CD4-positive, alpha-beta T cell treated with Interleukin-6 for 4 hours (primary cell): ENCODE measurements around the gene RNF214.
"Not testable (repeated sequence)": the region's sequence is repeated elsewhere in the genome, so short reads cannot be mapped to it uniquely, and the experiment has no call there.

Experiments
- DNase-seq: peaks from one replicate; pipeline ENCODE4 v3.0.0-alpha.2; 2020; ENCODE audit warnings: mixed read lengths

The RNF214 gene

GRCh38 chr11:117198613-117199012 lies 33.9 kb upstream of the RNF214 start:
- DNase-seq, result no peak

DNA sequence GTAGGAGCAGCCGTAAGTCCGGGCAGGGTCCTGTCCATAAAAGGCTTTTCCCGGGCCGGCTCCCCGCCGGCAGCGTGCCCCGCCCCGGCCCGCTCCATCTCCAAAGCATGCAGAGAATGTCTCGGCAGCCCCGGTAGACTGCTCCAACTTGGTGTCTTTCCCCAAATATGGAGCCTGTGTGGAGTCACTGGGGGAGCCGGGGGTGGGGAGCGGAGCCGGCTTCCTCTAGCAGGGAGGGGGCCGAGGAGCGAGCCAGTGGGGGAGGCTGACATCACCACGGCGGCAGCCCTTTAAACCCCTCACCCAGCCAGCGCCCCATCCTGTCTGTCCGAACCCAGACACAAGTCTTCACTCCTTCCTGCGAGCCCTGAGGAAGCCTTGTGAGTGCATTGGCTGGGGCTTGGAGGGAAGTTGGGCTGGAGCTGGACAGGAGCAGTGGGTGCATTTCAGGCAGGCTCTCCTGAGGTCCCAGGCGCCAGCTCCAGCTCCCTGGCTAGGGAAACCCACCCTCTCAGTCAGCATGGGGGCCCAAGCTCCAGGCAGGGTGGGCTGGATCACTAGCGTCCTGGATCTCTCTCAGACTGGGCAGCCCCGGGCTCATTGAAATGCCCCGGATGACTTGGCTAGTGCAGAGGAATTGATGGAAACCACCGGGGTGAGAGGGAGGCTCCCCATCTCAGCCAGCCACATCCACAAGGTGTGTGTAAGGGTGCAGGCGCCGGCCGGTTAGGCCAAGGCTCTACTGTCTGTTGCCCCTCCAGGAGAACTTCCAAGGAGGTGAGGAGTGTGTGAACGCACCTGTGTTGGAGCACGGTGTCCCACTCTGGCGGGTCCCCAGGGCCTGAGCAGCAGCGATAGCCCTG lies 33.2 kb upstream of the RNF214 start, which contains the start of gene TAGLN:
Gene TAGLN, plus strand, starts transcription at position 318 of the 863 bp plus-strand sequence. CDS start 3,644 bp downstream, outside the sequence.
- no peak for DNase-seq

DNA sequence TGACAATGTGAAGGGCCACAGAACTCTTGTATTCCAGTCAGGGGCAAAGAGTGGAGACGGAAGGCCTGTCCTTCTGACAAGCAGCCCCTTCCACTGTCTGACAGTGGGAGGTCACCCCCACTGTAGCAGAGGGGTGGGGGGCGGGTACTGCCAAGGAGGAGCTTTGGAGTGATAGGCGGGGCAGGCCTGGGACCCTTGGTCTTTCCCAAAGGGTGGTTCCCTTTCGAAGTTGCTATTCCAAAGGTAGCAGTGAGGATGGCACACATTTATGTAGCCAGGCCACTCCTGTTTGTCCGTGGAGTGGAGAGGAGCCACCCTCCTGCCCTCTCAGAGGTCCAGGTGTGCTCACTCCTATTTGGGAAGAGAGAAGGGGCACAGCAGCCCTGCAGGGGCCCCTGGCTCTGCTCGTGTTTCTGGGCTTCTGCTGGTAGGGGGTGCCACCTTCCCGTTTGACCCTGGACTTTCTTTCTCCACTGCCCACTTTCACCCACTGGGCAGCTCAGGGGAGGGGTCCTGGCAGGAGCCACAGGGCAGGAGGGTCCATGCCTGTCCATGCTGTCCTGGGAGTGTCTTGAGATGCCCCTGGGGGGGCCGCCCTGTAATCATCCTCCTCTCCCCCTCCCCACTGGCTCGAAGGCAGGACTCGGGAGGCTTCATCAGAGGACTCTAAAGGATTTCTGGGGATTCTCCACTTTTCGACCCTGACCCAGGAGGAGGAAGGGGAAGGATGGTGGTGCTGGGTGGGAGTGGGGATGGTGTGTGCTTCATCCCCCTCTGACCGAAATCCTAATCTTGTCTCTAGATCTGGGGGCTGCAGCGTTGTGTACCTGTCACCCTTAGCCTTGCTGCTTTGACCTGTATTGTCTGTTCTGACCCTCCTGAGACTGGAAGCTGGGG lies 32.3 kb upstream of the RNF214 start:
- DNase-seq, result no peak

DNA sequence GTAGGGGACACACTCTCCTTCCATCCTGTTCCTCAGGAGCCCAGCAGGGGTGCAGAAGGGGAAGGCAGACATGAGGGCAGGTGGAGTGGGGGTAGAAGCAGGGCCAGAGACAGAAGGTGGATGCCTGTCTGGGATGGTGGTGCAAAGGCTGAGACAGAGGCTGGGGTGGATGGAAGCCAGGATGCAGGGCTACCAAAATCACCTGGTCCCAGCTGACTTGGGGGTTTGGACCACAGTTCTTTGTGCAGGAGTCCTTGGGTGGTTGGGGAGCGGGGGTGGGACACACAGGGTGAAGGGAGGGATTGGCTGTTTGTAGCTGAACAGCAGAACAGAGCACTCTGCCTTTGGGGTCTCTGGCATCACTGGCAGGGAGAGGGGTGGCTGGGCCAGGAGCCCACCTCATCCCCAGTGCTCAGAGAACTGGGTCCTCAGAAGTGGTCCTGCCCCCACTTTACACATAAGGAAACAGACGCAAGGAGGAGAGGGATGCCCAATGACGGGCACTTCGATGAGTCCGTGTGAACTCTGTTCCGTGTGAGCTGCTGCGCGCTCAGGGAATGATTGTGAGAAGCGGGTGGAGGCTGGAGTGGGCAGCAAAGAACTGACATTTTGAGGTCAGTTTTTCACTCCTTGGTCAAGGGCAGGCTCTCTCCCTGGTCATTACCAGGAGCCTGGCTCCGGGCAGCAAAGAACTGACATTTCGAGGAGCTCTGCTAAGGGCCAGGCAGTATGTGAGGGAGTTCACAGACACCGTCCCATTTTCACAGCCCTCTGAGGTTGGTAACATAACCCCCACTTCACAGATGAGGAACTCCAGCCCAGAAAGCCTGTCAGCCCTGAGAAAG lies 31.4 kb upstream of the RNF214 start:
- DNase-seq, result no peak

DNA sequence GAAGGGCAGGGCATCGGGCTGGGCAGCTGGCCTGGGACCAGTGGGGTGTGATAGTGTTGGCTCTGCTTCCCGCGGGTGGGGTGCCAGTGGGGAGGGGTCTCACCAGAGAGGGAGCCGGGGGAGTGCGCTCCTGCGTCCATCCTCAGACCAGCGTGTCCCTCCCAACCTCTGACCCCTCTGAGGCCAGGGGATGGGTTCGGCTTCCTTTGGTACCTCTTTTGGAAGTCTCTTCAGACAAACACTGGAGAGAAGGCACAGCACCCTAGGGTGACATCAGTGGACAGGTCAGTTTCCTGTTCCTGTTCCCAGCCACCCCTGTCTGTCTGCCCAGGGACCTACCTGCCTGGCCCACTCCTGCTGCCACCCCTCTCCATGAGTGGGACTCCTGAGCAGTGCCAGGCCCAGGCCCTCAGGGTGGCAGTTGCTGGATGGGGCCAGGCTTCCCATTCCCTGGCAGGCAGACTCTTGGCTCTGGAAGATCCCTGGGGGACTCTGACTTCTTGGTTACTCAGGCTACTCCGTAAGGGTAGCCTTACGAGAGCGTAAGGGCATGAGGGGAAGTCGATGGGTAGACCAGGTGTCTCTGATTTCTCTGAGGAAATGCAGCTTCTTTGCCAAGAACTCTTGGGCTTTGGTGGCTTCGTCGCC lies 30.7 kb upstream of the RNF214 start:
- DNase-seq, result no peak

DNA sequence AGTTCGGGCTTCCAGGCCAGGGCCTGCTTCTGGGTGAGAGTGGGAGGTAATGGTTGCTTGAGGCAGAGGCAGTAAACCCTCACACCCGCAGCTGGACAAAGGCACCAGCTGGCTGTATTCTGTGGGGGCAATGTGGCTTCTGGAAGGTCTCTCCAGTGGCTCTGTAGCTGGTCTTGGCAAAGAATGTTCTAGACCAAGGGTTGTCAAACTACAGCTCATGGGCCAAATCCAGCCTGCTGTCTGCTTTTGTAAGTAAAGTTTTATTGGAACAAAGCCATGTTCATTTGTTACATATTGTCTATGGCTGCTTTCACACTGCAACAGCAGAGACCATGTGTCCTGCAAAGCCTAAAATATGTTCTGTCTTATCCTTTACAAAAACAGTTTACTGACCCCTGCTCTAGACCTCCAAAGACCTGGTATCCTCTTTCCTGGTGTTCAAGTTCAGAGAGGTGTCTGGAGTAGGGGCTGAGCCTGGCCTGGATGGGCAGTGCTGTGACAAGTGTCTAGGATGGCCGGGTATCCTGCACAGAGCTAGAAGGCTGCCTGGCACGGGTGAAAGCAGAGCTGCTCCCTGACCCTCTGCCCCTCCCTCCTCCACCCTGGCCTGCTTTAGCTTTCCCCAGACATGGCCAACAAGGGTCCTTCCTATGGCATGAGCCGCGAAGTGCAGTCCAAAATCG lies 29.9 kb upstream of the RNF214 start:
- no peak for DNase-seq

GRCh38 chr11:117203069-117203407 lies 29.4 kb upstream of the RNF214 start:
- DNase-seq, result no peak

- no peak for DNase-seq
Observed at GRCh38 chr11:117204283-117205080, 28.0 kb upstream of the RNF214 start.

- DNase-seq, result no peak
Observed at GRCh38 chr11:117205211-117205818, 27.2 kb upstream of the RNF214 start.

DNA sequence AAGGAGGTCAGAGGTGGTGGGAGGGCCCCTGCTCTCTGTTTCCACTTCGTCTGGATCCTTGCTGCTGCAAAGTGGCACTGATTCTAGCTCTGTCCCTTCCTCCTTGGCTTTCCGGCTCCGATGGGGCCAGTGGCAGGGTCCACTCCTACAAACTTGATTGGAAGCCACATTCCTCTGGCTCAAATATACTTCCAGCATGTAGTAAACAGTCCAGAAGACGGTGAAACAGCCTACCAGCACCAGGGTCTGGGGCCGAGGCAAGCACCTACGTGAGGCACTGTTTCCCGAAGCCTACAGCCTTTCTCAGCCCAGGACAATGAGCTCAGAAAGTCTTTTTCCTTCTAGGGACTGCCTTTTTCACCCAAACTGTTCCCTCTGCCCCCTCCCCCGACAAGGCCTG lies 26.4 kb upstream of the RNF214 start:
- DNase-seq, result not testable (repeated sequence)

DNA sequence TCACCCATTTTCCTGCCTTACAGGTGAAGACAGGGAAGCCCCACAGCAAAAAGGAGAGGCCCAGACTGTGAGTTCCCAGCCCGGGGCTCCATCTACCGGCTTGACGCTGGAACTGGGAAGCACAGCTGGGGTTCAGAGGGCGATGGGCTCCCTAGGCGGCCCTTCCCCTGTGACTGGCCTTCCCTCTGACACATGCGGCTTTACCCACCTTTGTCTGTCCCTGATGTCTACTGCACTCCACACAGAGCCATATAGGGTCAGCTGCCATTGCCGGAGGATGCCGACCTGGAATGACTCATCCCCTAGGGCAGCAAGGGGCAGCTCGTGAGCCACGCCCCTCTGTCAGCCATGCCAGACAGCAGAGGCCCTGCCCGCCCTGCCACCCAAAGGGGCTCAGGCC lies 25.6 kb upstream of the RNF214 start:
- DNase-seq, result not testable (repeated sequence)

DNA sequence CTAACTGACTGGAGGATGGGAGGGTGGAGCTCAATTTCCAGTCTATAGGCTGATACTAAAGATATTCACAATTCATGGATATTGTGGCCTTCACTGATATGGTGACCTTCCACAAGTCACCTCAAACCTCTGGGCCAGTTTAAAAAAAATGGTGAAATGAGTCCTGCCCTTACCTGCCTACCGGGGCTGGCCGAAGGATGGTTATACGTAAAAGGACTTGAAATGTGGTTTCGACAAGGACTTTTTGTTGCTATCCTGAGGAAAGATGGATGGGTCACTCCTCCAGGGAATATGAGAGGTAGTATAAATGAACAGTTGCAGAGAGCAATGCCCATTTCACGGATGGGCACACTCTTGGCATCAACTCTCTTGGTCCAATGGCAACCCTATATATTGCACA lies 25.0 kb upstream of the RNF214 start:
- DNase-seq, result not testable (repeated sequence)

- not testable (repeated sequence) for DNase-seq
Observed at GRCh38 chr11:117208710-117209109, 23.8 kb upstream of the RNF214 start.

- not testable (repeated sequence) for DNase-seq
Observed at GRCh38 chr11:117209351-117210125, 22.9 kb upstream of the RNF214 start.

DNA sequence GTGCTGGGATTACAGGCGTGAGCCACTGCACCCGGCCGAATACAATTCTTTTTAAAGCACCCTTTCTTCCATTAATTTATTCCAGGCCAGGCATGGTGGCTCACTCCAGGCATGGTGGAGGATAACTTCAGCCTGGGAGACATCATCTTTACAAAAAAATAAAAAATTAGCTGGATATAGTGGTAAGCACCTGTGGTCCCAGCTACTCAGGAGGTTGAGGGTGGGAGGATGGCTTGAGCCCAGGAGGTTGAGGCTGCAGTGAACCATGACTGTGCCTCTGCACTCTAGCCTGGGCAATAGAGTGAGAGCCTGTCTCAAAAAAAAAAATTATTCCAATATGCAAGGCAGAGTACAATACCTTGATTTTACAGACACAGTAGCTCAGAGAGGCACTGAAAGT lies 21.9 kb upstream of the RNF214 start:
- DNase-seq, result no peak

GRCh38 chr11:117212697-117213355 lies 19.6 kb upstream of the RNF214 start:
- DNase-seq, result no peak

DNA sequence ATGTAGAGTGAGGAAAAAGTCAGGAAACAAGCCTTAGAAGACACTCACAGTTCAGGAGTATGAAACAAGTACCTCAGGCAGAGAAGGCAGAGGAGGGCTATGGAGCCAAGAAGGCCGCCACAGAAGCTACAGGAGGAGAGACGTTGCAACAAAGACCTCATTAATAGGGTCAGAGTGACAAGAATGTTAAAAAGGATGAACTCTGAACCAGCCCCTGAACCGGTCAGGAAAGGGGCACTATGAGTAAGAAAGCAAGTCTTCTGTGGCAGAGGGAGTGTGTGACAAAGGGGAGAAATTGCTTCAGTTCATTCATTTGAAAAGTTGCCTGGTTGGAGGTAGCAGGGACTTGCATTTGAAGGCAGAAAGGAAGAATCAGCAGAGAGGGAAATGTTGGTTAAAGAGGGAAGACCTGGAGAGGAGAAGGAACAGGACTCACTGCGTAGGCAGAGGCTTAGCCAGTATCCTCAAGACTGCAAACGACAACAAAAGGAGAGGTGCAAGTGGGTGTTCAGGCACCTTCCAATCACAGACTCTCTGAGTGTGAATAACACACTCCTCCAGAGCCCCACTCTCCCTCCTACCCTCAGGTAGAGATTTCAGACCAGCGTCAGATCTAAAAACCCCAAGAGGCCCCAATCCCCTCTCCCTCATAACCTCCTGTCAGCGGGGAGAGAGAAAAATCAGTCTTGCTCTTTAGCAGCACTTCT lies 17.9 kb upstream of the RNF214 start:
- DNase-seq, result no peak
